Retinal pigment epithelial cell (primary cell): ENCODE measurements around the gene PRDM1.
A peak's percentile ranks its signal among the peaks of the same experiment; 100 is the strongest.

Experiments used
- DNase-seq: peaks from one replicate; pipeline ENCODE4 v3.0.0-alpha.2; 2010; ENCODE audit warnings: low read depth
- H3K4me3 ChIP-seq: 2 replicates; pipeline ENCODE4 v1.5.1; 2011; ENCODE audit warnings: mild to moderate bottlenecking, low read length, control low read depth, moderate library complexity
- TF ChIP-seq, protein P1 (sequence below): conservative IDR thresholded peaks from 2 replicates; pipeline ENCODE4 v1.5.1; 2011; ENCODE audit warnings: low read depth, low read length, control low read depth, inconsistent platforms

PRDM1 gene

DNA sequence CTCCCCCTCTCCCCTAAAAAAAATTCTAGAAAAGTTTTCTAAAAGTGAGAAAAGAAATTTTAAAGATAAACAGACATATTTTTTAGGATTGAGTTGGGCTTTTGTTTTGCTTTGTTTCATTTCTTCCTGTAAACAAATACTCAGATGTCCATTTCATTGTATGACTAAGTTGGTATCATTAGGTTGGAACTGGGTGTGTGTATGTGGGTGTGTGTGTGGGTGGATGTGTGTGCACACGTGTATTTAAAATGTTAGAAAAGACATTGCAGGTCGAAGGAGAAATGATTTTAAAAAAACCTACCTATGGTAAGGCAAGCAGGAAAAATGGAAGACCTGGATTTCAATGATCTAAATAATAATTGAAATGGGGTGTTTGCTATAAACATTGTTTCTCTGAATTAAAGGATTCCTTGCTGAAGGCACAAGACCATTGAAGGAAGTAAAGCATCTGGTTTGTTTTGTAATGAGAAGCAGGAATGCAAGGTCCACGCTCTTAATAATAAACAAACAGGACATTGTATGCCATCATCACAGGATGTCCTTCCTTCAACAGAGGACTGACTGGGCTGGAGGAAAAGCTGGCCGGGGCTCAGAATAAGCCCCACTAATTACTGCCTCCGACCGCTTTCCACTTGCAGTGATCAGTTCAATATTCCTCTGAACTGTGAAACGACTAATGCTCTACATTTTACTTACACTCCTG lies 996 bp upstream of the PRDM1 start:
- TF ChIP-seq, protein P1, sequence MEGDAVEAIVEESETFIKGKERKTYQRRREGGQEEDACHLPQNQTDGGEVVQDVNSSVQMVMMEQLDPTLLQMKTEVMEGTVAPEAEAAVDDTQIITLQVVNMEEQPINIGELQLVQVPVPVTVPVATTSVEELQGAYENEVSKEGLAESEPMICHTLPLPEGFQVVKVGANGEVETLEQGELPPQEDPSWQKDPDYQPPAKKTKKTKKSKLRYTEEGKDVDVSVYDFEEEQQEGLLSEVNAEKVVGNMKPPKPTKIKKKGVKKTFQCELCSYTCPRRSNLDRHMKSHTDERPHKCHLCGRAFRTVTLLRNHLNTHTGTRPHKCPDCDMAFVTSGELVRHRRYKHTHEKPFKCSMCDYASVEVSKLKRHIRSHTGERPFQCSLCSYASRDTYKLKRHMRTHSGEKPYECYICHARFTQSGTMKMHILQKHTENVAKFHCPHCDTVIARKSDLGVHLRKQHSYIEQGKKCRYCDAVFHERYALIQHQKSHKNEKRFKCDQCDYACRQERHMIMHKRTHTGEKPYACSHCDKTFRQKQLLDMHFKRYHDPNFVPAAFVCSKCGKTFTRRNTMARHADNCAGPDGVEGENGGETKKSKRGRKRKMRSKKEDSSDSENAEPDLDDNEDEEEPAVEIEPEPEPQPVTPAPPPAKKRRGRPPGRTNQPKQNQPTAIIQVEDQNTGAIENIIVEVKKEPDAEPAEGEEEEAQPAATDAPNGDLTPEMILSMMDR, result no peak
- no peak for DNase-seq
- peak overlapping the region; percentile 52 for H3K4me3 ChIP-seq

DNA sequence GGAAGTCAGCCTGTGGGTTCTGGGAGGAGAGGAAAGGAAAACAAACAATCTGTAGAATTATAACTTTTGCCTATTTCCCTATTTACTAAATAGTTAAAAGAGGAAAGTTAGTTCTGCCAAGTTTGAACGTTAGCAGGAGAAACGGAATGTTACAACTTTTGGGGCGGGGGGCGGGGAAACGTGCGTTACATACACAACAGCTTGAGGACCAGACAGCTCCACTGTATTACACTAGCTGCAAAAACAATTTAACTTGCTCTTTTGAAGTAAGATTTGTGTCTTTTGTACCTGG lies 498 bp upstream of the PRDM1 start:
- peak overlapping the region; percentile 52 for H3K4me3 ChIP-seq
- TF ChIP-seq, protein P1, result no peak
- DNase-seq, result no peak

DNA sequence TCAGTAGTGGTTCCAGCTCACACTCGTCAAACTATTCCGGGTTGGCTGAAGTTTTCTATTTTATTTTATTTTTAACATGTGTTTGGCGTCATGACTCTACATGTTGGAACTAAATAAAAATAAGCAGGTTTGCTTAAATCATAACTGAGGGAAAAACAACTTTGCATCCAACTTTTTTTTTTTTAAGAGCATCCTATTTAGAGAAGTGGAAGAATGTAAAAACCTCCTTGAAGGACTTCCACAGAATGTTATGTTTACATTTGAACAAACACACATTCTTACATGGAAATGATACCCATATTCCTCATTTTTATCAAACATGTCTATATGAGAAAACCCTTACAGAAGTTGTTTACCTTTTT lies 659 bp downstream of the PRDM1 start:
- H3K4me3 ChIP-seq, result peak overlapping the region; percentile 52
- TF ChIP-seq, protein P1, result no peak
- no peak for DNase-seq

DNA sequence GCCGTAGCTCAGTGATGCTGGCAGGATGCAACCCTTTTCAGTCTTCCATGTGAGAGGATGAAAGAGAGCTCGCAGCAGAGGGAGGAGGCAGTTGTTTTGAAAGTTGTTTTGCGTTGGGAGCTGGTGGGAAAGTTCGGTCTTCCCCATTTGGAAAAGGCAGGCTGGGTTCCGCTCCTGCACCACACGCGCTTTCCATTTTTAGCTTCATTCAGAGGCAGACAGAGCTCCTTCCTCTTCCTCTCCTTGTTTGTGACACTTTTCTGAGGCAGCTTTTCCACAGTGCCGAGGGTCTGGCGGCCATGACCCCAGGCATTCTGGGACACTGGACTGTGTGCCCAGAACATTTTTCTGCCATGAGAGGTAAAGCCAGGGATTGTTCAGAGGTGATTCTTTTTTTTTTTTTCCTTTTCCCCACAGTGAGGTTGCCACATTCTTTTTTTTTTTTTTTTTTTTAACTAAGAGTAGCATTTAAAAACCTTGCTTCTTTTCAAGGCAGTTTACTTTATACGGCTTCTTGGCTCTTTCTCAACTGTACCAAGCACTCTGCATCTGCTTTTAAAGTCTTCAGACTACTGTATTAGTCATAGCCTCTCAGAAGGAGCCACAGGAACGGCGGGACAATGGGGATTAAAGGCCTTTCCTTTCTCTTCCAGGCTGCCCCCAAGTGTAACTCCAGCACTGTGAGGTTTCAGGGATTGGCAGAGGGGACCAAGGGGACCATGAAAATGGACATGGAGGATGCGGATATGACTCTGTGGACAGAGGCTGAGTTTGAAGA lies 1.6 kb downstream of the PRDM1 start:
- peak; percentile 68 for DNase-seq
- TF ChIP-seq, protein P1, result no peak
- H3K4me3 ChIP-seq, result peak overlapping the region; percentile 21

DNA sequence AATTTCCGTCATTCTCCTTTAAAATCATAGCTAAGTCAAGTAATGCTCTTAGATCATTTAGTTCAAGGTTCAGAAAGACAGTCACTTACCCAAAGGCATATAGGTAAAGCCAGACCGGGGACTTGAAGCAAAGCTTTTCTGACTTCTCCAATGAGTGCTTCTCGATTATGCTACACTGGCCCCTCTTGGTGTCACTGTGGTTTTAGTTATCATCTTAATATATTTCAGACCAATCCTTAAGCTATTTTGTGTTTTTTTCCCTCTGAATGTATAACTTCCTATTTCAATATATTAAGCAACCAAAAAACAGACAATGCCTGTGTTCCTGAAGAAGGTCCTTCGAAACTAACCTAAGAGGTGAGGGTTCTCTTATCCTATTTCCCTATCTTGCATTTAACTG lies 3.9 kb downstream of the PRDM1 start:
- no peak overlapping the region for H3K4me3 ChIP-seq
- DNase-seq, result no peak
- TF ChIP-seq, protein P1, result no peak

DNA sequence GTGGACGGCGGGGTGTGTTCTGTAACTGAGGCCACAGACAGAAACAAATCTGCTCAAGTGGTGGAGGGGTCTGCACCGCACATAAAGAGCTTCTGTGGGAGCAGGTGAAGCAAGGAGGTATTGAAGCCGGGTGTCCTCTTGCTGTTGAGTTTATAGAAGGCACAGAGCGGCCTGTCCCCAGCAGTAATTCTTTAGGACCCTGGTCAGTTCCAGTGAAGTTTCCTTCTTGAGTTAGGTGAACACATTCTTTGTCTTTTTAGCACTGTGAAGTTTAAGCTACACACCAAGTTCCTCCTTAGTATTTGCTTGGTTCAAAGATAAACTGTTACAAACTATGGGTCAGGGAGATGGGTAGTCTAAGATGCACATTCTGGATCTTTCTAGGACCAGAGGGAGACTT lies 6.1 kb downstream of the PRDM1 start:
- TF ChIP-seq, protein P1, result no peak
- DNase-seq, result no peak
- no peak overlapping the region for H3K4me3 ChIP-seq
